ENCODE data around the gene RAB26. TPM values are rescaled to one million over a fixed set of nuclear protein-coding genes. Genes with fewer than 3 reads are reported as not detected.

Gene RAB26
- total and polyA plus RNA-seq, 2 of the 13 experiments (the other 11 are each of a cell fraction or from before 2014, with no cell fraction given): 0.86 to 3.6 TPM

- no peak for TF ChIP-seq RERE (CRISPR knock-in tag; IDR thresholded peaks at IDR 0.05; ENCODE audit: low read depth)
- 0 out of 2 replicates have a peak, but pooled peaks have one; percentile 26 for TF ChIP-seq ZBTB33 (CRISPR knock-in tag; IDR thresholded peaks at IDR 0.05)
- no peak for TF ChIP-seq NFIB (CRISPR knock-in tag; IDR thresholded peaks at IDR 0.05; ENCODE audit: borderline replicate concordance)
- TF ChIP-seq POLR2G (IDR thresholded peaks at IDR 0.05; ENCODE audit: low read depth, low read length): no peak
Measured at GRCh38 chr16:2184962-2185361, 36.5 kb downstream of the RAB26 start (continued).

GRCh38 chr16:2186064-2186463, 37.6 kb downstream of the RAB26 start:
- H2AFZ ChIP-seq (ENCODE audit: low read length): no peak overlapping the region
- ATAC-seq (no peak), DNase-seq (ENCODE audit: low spot score) (no peak), FAIRE-seq (no peak)
- WGBS (ENCODE audit: low lambda C conversion rate): 81% methylated on average over 13 of the region's 13 CpGs
- no peak for TF ChIP-seq MTF1 (CRISPR knock-in tag; IDR thresholded peaks at IDR 0.05)
- no peak for TF ChIP-seq NR2F2 (IDR thresholded peaks at IDR 0.05; ENCODE audit: borderline replicate concordance, low read depth)
- TF ChIP-seq ZNF770 (CRISPR knock-in tag; IDR thresholded peaks at IDR 0.05): peak; percentile 70; the same call in 1 of the 2 replicates
- H3K79me2 ChIP-seq (ENCODE audit: insufficient read depth, low read length): no peaks in the 10 kb centered on the region
- H3K27me3 ChIP-seq (ENCODE audit: control insufficient read depth in 1 of 2, insufficient read depth in 2 of 2, low read length in 2 of 2): no peaks in the 10 kb centered on the region
- POLR2A ChIA-PET: no interaction called here
- CTCF ChIA-PET (ENCODE audit: low intra/inter-chr PET ratio, low total read pairs): no interaction called here
- no peak overlapping the region for H3K9ac ChIP-seq (ENCODE audit: insufficient read depth, low read depth, low read length)
- no peaks in the 10 kb centered on the region for H4K20me1 ChIP-seq (ENCODE audit: insufficient read depth, low read length)
- BruUV-seq (replicated peaks): no TSS peak
- no peaks in the 10 kb centered on the region for H3K9me3 ChIP-seq (ENCODE audit: low read length)
- no peak overlapping the region for H3K4me3 ChIP-seq (replicated peaks in 1 of 3; ENCODE audit: insufficient read depth in 1 of 3, low read depth in 2 of 3, low read length in 3 of 3)
- in situ Hi-C loops (cut with HindIII; ENCODE audit: extremely low pct_ligation_motif_present, low pct_unique_long_range_greater_than_20kb) (no loop called here), intact Hi-C loops (cut with micrococcal nuclease; ENCODE audit: unreplicated experiment) (no loop called here)
- no peak overlapping the region for H3K27ac ChIP-seq (ENCODE audit: extremely low read length, insufficient read depth, low read length)
- no peak overlapping the region for H3K4me2 ChIP-seq (ENCODE audit: low read depth, low read length)
- no peaks in the 10 kb centered on the region for H3K36me3 ChIP-seq (replicated peaks in 1 of 2; ENCODE audit: control insufficient read depth in 1 of 2, insufficient read depth in 2 of 2, low read length in 2 of 2)
- H3K4me1 ChIP-seq (ENCODE audit: insufficient read depth, low read length): peaks cover 35% of the 10 kb centered on the region
